Upper lobe of left lung (tissue), 6 donors: ENCODE results near the gene MPV17L2. TPM values are rescaled to one million over a fixed set of nuclear protein-coding genes. Genes with fewer than 3 reads are reported as not detected.

Source experiments
- ATAC-seq, 2 donors: fragments of 200-7000 bp; cut with Tn5 transposase; one replicate each; pipeline ENCODE4 v1.9.1; 2022; ENCODE audit warnings: mild to moderate bottlenecking in 2 of 2, moderate library complexity in 2 of 2; ENCODE audit not compliant: low FRiP score in 2 of 2
- DNase-seq, 2 donors: peaks; one replicate each; pipeline ENCODE4 v3.0.0-alpha.2; 2019 to 2020
- H3K27ac ChIP-seq, 4 donors: fragments of 200-600 bp; sonication (generic); one replicate each; pipeline ENCODE4 v1.5.1; 2016 to 2019
- H3K27me3 ChIP-seq, 4 donors: fragments of 200-600 bp; sonication (generic); one replicate each; pipeline ENCODE4 v1.5.1; 2017 to 2019
- H3K36me3 ChIP-seq, 4 donors: fragments of 200-600 bp; sonication (generic); one replicate each; pipeline ENCODE4 v1.5.1; 2016 to 2019
- H3K4me1 ChIP-seq, 4 donors: fragments of 200-600 bp; sonication (generic); one replicate each; pipeline ENCODE4 v1.5.1; 2018 to 2019
- H3K4me3 ChIP-seq, 4 donors: fragments of 200-600 bp; sonication (generic); one replicate each; pipeline ENCODE4 v1.5.1; 2017 to 2019; ENCODE audit warnings: mild to moderate bottlenecking in 2 of 4, moderate library complexity in 1 of 4
- H3K9me3 ChIP-seq, 4 donors: fragments of 200-600 bp; sonication (generic); one replicate each; pipeline ENCODE4 v1.5.1; 2018 to 2019
- CTCF ChIP-seq, 6 experiments: fragments of 450-650 bp in 4 of 6; fragments of 200-600 bp in 2 of 6; sonication (generic) in 2 of 6; IDR thresholded peaks; one replicate each; pipeline ENCODE4 v1.5.1; 2016 to 2019; ENCODE audit warnings: antibody characterized with exemption in 6 of 6
- EP300 ChIP-seq, 4 donors: sonication (generic); formaldehyde crosslinking; IDR thresholded peaks; one replicate each; pipeline ENCODE4 v1.5.1; 2017; ENCODE audit warnings: antibody characterized with exemption in 4 of 4, control low read depth in 2 of 4
- POLR2A ChIP-seq, 4 donors: fragments of 450-650 bp; IDR thresholded peaks; one replicate each; pipeline ENCODE4 v1.5.1; 2016 to 2017; ENCODE audit warnings: antibody characterized with exemption in 4 of 4, mild to moderate bottlenecking in 2 of 4
- POLR2AphosphoS5 ChIP-seq, 2 donors: sonication (generic); formaldehyde crosslinking; IDR thresholded peaks; one replicate each; pipeline ENCODE4 v1.5.1; 2017; ENCODE audit warnings: antibody characterized with exemption in 2 of 2
- WGBS, 2 donors: methylation state at CpG; one replicate each; pipeline ENCODE4 v1.1.5; 2017 to 2018; 5-methylcytosine and 5-hydroxymethylcytosine counted together
- small RNA-seq, 4 donors: library from RNA; depleted of rRNA; stranded (forward); fragments of <200 nt; gene quantifications; one replicate each; pipeline ENCODE3, GENCODE V24; 2016
- total RNA-seq, 6 donors: library from RNA; depleted of rRNA in 4 of 6; stranded (reverse); fragments of >200 nt in 4 of 6; gene quantifications; one replicate each; pipeline versions ENCODE4 v1.1.0 to v1.2.1, GENCODE V29; 2016 to 2021
- donor health status: DM: no; HTN: no; CAD: no; lungs with moderate emphysema.
- donor health status: DM: no; HTN: yes; CAD: no; lungs with severe emphysema.

The MPV17L2 gene
- total RNA-seq, 6 donors from 2014 or later = 10.7 to 18.8 (median 13.3) TPM

DNA sequence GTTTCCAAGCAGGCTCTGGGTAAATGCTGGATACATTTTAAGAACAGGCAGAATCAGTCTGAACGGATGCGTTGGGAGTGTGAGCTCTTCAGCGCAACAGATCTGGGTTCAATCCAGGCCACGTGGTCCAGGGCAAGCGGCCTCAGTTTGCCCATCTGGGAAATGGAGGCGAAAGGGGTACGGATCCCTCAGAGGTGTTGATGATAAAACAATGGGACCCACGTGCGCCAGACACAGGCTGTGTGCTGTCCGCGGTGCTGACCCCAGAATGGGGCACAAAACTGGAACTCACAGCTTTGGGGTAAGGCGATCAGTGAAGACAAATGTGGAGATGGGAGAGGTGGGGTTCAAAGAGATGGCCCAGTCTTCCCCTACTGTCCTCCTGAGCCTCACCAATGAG lies 46.3 kb downstream of the MPV17L2 start:
- ATAC-seq (no peak), DNase-seq (no peak)
- H3K4me3 ChIP-seq = no peak overlapping the region
- H3K4me1 ChIP-seq = no peaks in the 10 kb centered on the region
- WGBS, 2 donors = 39 to 42% methylated on average over 12 of the region's 12 CpGs
- TF ChIP-seq POLR2AphosphoS5 (IDR thresholded peaks at IDR 0.05) (no peak), POLR2A (IDR thresholded peaks at IDR 0.05) (no peak), CTCF (IDR thresholded peaks at IDR 0.05) (no peak), EP300 (IDR thresholded peaks at IDR 0.05) (no peak)
- H3K27ac ChIP-seq = no peak overlapping the region
- H3K27me3 ChIP-seq = no peaks in the 10 kb centered on the region
- H3K9me3 ChIP-seq = no peaks in the 10 kb centered on the region
- no peaks in the 10 kb centered on the region for H3K36me3 ChIP-seq

- ATAC-seq (no peak), DNase-seq (no peak)
- Histone ChIP-seq H3K9me3 (peaks cover 0 to 3% (median 0%) of the 10 kb centered on the region in 4 donors), H3K36me3 (no peaks in the 10 kb centered on the region), H3K27me3 (no peaks in the 10 kb centered on the region), H3K4me3 (no peak overlapping the region), H3K4me1 (peaks cover 0 to 3% (median 0%) of the 10 kb centered on the region in 4 donors), H3K27ac (no peak overlapping the region)
- WGBS, 2 donors = 72 to 73% methylated on average over 7 of the region's 7 CpGs
- TF ChIP-seq POLR2A (IDR thresholded peaks at IDR 0.05) (no peak), POLR2AphosphoS5 (IDR thresholded peaks at IDR 0.05) (no peak), EP300 (IDR thresholded peaks at IDR 0.05) (no peak), CTCF (IDR thresholded peaks at IDR 0.05) (no peak)
These were observed 52.3 kb downstream of the MPV17L2 start for GRCh38 chr19:18245297-18245696.

Small RNAs within 50 kb of the gene (small RNA-seq; reads per million reads assigned to genes)
- 0 reads per million in 4 donors for gene IFI30

Other genes starting within 250 kb of the MPV17L2 start
- under 1 TPM in 2 of 6 donors, not detected in 4; 0.34 to 0.37 TPM for gene KCNN1, start 226.1 kb upstream of the MPV17L2 start, total RNA-seq
- gene ARRDC2, start 185.0 kb upstream of the MPV17L2 start, total RNA-seq = 100 to 1,000 TPM in 2 of 6 donors, 10 to 100 TPM in 4; 53.6 to 253 (median 78.8) TPM
- 10 to 100 TPM in 1 of 6 donors, 1 to 10 TPM in 5; 2.6 to 13.2 (median 8.6) TPM for gene IL12RB1, start 106.3 kb upstream of the MPV17L2 start, total RNA-seq
- 10 to 100 TPM in 4 of 6 donors, 1 to 10 TPM in 2; 9.3 to 67.1 (median 27.5) TPM for gene MAST3, start 95.4 kb upstream of the MPV17L2 start, total RNA-seq
- 10 to 100 TPM; 11.0 to 65.1 (median 30.3) TPM for gene PIK3R2, start 40.1 kb upstream of the MPV17L2 start, total RNA-seq
- 100 to 1,000 TPM; 228 to 764 (median 476) TPM for gene IFI30, start 19.4 kb upstream of the MPV17L2 start, total RNA-seq
- 1 to 10 TPM in 5 of 6 donors, under 1 TPM in 1; 0.46 to 5.0 (median 3.4) TPM for gene RAB3A, start 10.8 kb downstream of the MPV17L2 start, total RNA-seq
- 100 to 1,000 TPM in 1 of 6 donors, 10 to 100 TPM in 4, 1 to 10 TPM in 1; 6.4 to 479 (median 21.0) TPM for gene PDE4C, start 33.2 kb downstream of the MPV17L2 start, total RNA-seq
- gene IQCN, start 81.2 kb downstream of the MPV17L2 start, total RNA-seq = 10 to 100 TPM in 3 of 6 donors, 1 to 10 TPM in 3; 6.3 to 58.7 (median 11.7) TPM
- 1,000 to 10,000 TPM in 1 of 6 donors, 100 to 1,000 TPM in 5; 281 to 1,101 (median 639) TPM for gene JUND, start 88.4 kb downstream of the MPV17L2 start, total RNA-seq
- 100 to 1,000 TPM in 4 of 6 donors, 10 to 100 TPM in 2; 39.8 to 147 (median 107) TPM for gene LSM4, start 129.9 kb downstream of the MPV17L2 start, total RNA-seq
- gene PGPEP1, start 147.4 kb downstream of the MPV17L2 start, total RNA-seq = 10 to 100 TPM; 15.5 to 42.8 (median 28.1) TPM
- 100 to 1,000 TPM in 2 of 6 donors, 10 to 100 TPM in 4; 42.5 to 126 (median 68.7) TPM for gene GDF15, start 192.9 kb downstream of the MPV17L2 start, total RNA-seq
- 10 to 100 TPM in 4 of 6 donors, 1 to 10 TPM in 2; 4.0 to 49.4 (median 24.0) TPM for gene LRRC25, start 204.4 kb downstream of the MPV17L2 start, total RNA-seq
- gene SSBP4, start 226.2 kb downstream of the MPV17L2 start, total RNA-seq = 100 to 1,000 TPM in 1 of 6 donors, 10 to 100 TPM in 5; 52.0 to 157 (median 84.1) TPM
- 10 to 100 TPM; 14.5 to 55.5 (median 20.0) TPM for gene ISYNA1, start 244.9 kb downstream of the MPV17L2 start, total RNA-seq